ENCODE data around the gene APOBEC3B.
"Not testable (repeated sequence)": the region's sequence is repeated elsewhere in the genome, so short reads cannot be mapped to it uniquely, and the experiment has no call there.

Gene APOBEC3B

GRCh38 chr22:38950527-38951295 is 31.4 kb upstream of the APOBEC3B start:
- H3K4me3 ChIP-seq (ENCODE audit: low read depth, low read length) = no peak overlapping the region

- no peak overlapping the region for H3K4me3 ChIP-seq (ENCODE audit: low read depth, low read length)
These were observed 30.4 kb upstream of the APOBEC3B start for GRCh38 chr22:38951734-38952133.

- no peak overlapping the region for H3K4me3 ChIP-seq (ENCODE audit: low read depth, low read length)
These were observed 29.7 kb upstream of the APOBEC3B start for GRCh38 chr22:38952281-38952993.

GRCh38 chr22:38953091-38953490 is 29.1 kb upstream of the APOBEC3B start:
- H3K4me3 ChIP-seq (ENCODE audit: low read depth, low read length) = no peak overlapping the region

- no peak overlapping the region for H3K4me3 ChIP-seq (ENCODE audit: low read depth, low read length)
These were observed 28.4 kb upstream of the APOBEC3B start for GRCh38 chr22:38953577-38954413.

- H3K4me3 ChIP-seq (ENCODE audit: low read depth, low read length) = no peak overlapping the region
These were observed 27.6 kb upstream of the APOBEC3B start for GRCh38 chr22:38954414-38955043.

GRCh38 chr22:38955250-38955905 is 26.8 kb upstream of the APOBEC3B start:
- no peak overlapping the region for H3K4me3 ChIP-seq (ENCODE audit: low read depth, low read length)

- no peak overlapping the region for H3K4me3 ChIP-seq (ENCODE audit: low read depth, low read length)
These were observed 26.2 kb upstream of the APOBEC3B start for GRCh38 chr22:38955926-38956325.

- no peak overlapping the region for H3K4me3 ChIP-seq (ENCODE audit: low read depth, low read length)
These were observed 25.6 kb upstream of the APOBEC3B start for GRCh38 chr22:38956551-38956950.

- no peak within 1 kb of the TSS for H3K4me3 ChIP-seq (ENCODE audit: low read depth, low read length)
These were observed 24.9 kb upstream of the APOBEC3B start, which contains the start of gene APOBEC3A for GRCh38 chr22:38957046-38957770. Gene APOBEC3A, plus strand, starts transcription at chr22:38957609. Its CDS starts 83 bp downstream, at chr22:38957692.

GRCh38 chr22:38957808-38958650 is 24.1 kb upstream of the APOBEC3B start:
- H3K4me3 ChIP-seq (ENCODE audit: low read depth, low read length) = no peak overlapping the region

GRCh38 chr22:38958651-38958943 is 23.6 kb upstream of the APOBEC3B start:
- not testable (repeated sequence) for H3K4me3 ChIP-seq (ENCODE audit: low read depth, low read length)

- H3K4me3 ChIP-seq (ENCODE audit: low read depth, low read length) = no peak overlapping the region
These were observed 22.6 kb upstream of the APOBEC3B start for GRCh38 chr22:38959590-38959989.

GRCh38 chr22:38960673-38961072 is 21.5 kb upstream of the APOBEC3B start:
- H3K4me3 ChIP-seq (ENCODE audit: low read depth, low read length) = not testable (repeated sequence)

- not testable (repeated sequence) for H3K4me3 ChIP-seq (ENCODE audit: low read depth, low read length)
These were observed 18.8 kb upstream of the APOBEC3B start for GRCh38 chr22:38963291-38963738.

- no peak overlapping the region for H3K4me3 ChIP-seq (ENCODE audit: low read depth, low read length)
These were observed 18.3 kb upstream of the APOBEC3B start for GRCh38 chr22:38963872-38964271.

- H3K4me3 ChIP-seq (ENCODE audit: low read depth, low read length) = no peak overlapping the region
These were observed 17.8 kb upstream of the APOBEC3B start for GRCh38 chr22:38964306-38964705.

GRCh38 chr22:38964989-38965388 is 17.2 kb upstream of the APOBEC3B start:
- H3K4me3 ChIP-seq (ENCODE audit: low read depth, low read length) = no peak overlapping the region

All from iPS-11a (cell line).